H7 (cell line): ENCODE measurements around the gene ZNF93. TPM values are rescaled to one million over a fixed set of nuclear protein-coding genes. Genes with fewer than 3 reads are reported as not detected.
"Not testable (repeated sequence)": the region's sequence is repeated elsewhere in the genome, so short reads cannot be mapped to it uniquely, and the experiment has no call there.

ENCODE experiments used
- DNase-seq: peaks from one replicate; pipeline ENCODE4 v3.0.0; 2012
- H3K27me3 ChIP-seq: 2 replicates; pipeline ENCODE4 v1.6.0; 2011; ENCODE audit warnings: mild to moderate bottlenecking, low read length; ENCODE audit not compliant: control insufficient read depth, insufficient read depth
- H3K36me3 ChIP-seq: replicated peaks from 2 replicates; pipeline ENCODE4 v1.5.1; 2011; ENCODE audit warnings: low read length; ENCODE audit not compliant: control insufficient read depth, insufficient read depth
- H3K4me3 ChIP-seq: 2 replicates; pipeline ENCODE4 v1.5.1; 2011; ENCODE audit warnings: low read depth, mild to moderate bottlenecking, control low read depth, low read length, moderate library complexity; ENCODE audit not compliant: insufficient read depth
- total RNA-seq: library from RNA; depleted of rRNA; stranded (reverse); fragments of >200 nt; shearing (Covaris generic); gene quantifications from 2 replicates; pipeline ENCODE4 v1.2.3, GENCODE V29; 2014

ZNF93 gene
- total RNA-seq, 1 experiment from 2014 or later, result not detected

DNA sequence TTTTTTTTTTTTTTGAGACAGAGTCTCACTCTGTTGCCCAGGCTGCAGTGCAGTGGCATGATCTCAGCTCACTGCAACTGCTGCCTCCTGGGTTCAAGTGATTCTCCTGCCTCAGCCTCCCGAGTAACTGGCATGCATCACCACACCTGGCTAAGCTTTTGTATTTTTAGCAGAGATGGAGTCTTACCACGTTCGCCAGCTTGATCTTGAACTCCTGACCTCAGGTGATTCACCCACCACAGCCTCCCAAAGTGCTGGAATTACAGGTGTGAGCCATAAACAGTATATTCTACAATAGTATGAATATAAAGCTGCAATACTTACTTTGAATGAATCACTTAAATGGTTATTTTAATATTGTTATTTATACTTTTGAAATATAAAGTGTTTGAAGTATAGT, 6.8 kb downstream of the ZNF93 start:
- not testable (repeated sequence) for DNase-seq, H3K4me3 ChIP-seq, H3K36me3 ChIP-seq

DNA sequence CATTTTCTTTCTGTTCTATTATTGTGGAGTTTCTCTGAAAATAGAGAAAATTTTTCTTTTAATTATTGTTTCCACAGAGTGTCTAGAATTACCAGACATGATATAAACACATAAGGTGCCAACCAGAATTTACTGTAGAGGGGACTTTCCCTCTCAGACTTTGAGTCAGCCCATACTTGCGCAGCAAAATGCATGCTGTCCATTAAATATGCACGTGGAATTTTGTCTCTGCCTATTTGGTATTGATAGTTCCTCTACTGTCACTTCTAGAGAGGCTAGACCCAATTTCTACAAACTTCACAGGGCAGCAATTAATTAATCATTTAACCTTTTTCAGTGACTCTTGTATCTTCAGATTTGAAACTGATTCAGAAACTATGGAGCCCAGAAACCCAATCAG, 8.9 kb downstream of the ZNF93 start:
- H3K36me3 ChIP-seq, result peaks cover 4% of the 10 kb centered on the region
- no peak overlapping the region for H3K4me3 ChIP-seq
- no peak for DNase-seq
- H3K27me3 ChIP-seq, result no peaks in the 10 kb centered on the region

More for the DNA sequence above, 6.8 kb downstream of the ZNF93 start:
- H3K27me3 ChIP-seq, result not testable (repeated sequence)

DNA sequence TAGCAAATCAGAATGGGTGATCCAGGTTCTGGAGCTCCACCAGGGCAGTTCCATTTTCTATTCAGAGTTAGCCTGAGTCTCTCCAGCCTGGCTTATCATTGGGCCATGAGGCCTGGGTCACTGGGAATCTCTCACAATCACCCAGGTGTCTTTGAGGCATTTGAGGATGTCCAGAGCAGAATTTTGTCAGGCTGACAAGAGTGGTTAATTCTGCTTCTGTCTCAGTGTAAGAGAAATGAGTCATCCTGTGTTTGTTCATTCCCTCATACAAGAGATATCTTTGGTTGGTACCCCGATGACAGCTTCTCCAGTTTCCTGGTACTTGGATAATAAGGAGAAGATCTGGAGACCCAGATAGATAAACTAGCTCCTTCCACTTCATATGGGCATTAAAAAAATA, 10.4 kb downstream of the ZNF93 start:
- Histone ChIP-seq H3K4me3 (no peak overlapping the region), H3K27me3 (no peaks in the 10 kb centered on the region), H3K36me3 (peaks cover 5% of the 10 kb centered on the region)
- no peak for DNase-seq

DNA sequence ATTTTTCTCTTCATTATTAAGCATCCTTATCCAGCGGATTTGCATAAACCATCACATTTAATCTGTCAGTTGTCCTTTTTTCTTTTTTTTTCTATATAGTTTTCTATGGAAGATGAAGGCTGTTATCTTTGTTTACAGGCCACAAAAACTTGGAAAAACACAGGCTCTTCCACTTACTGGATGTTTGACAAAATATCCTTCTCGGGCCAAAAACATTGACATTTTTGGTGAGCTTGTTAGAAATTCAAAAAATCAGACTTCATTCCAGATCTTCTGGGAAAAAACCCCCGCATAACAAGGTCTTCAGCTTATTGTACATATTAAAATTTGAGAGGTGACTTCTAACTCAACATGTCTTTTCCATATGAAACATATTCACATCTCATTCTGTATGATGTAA, 13.8 kb downstream of the ZNF93 start:
- no peaks in the 10 kb centered on the region for H3K27me3 ChIP-seq
- H3K36me3 ChIP-seq, result peaks cover 6% of the 10 kb centered on the region
- no peak for DNase-seq
- H3K4me3 ChIP-seq, result no peak overlapping the region

DNA sequence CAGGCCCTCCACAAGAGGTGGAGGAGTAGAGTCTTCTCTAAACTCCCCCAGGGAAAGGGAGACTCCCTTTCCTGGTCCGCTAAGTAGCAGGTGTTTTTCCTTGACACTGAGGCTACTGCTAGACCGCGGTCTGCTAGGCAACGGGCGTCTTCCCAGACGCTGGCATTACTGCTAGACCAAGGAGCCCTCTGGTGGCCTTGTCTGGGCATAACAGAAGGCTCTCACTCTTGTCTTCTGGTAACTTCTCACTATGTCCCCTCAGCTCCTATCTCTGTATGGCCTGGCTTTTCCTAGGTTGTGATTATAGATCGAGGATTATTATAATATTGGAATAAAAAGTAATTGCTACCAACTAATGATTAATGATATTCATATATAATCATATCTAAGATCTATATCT, 29.7 kb downstream of the ZNF93 start:
- not testable (repeated sequence) for H3K4me3 ChIP-seq, DNase-seq, H3K27me3 ChIP-seq
- H3K36me3 ChIP-seq, result peaks cover 48% of the 10 kb centered on the region

DNA sequence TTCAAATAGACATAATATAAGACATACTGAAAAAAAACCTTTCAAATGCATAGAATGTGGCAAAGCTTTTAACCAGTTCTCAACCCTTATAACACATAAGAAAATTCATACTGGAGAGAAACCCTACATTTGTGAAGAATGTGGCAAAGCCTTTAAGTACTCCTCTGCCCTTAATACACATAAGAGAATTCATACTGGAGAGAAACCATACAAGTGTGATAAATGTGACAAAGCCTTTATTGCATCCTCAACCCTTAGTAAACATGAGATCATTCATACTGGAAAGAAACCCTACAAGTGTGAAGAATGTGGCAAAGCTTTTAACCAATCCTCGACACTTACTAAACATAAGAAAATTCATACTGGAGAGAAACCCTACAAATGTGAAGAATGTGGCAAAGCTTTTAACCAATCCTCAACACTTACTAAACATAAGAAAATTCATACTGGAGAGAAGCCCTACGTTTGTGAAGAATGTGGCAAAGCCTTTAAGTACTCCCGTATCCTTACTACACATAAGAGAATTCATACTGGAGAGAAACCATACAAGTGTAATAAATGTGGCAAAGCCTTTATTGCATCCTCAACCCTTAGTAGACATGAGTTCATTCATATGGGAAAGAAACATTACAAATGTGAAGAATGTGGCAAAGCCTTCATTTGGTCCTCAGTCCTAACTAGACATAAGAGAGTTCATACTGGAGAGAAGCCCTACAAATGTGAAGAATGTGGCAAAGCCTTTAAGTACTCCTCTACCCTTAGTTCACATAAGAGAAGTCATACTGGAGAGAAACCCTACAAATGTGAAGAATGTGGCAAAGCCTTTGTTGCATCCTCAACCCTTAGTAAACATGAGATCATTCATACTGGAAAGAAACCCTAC, 32.9 kb downstream of the ZNF93 start:
- not testable (repeated sequence) for H3K27me3 ChIP-seq, DNase-seq, H3K4me3 ChIP-seq
- peaks cover 34% of the 10 kb centered on the region for H3K36me3 ChIP-seq

DNA sequence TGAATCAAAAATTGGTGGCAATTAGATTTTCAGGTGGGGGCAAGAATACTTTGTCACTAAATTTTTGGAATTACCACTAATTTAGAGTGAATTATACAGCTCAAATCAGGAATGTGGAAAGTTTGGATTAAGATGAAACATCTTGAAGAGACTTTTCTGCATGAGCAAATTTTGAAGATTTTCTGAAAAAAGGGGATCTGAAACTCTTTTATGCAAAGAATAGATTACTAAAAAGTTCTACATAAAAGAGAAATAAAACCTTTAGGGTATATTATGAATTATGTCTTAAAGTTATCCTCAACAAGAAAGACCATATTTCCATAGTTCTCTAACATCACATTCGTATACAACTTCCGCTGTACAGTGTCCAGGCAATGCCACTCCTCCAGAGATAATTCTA, 36.7 kb downstream of the ZNF93 start:
- no peak for DNase-seq
- Histone ChIP-seq H3K4me3 (no peak overlapping the region), H3K27me3 (no peaks in the 10 kb centered on the region), H3K36me3 (peaks cover 21% of the 10 kb centered on the region)

DNA sequence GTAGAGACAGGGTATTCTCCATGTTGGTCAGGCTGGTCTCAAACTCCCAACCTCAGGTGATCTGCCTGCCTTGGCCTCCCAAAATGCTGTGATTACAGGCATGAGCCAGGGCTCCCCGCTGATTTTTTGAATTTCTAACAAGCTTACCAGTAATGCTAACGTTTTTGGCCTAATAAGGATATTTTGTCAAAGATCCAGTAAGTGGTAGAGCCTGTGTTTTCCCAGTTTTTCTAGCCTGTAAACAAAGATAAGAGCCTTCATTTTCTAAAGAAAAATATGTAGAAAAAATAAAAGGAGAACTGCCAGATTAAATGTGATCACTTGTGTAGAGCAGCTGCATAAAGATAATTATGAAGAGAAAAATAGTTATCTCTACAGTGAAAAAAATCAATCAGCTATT, 37.7 kb downstream of the ZNF93 start:
- H3K36me3 ChIP-seq, result peaks cover 15% of the 10 kb centered on the region
- DNase-seq, result no peak
- no peak overlapping the region for H3K4me3 ChIP-seq
- H3K27me3 ChIP-seq, result no peaks in the 10 kb centered on the region

DNA sequence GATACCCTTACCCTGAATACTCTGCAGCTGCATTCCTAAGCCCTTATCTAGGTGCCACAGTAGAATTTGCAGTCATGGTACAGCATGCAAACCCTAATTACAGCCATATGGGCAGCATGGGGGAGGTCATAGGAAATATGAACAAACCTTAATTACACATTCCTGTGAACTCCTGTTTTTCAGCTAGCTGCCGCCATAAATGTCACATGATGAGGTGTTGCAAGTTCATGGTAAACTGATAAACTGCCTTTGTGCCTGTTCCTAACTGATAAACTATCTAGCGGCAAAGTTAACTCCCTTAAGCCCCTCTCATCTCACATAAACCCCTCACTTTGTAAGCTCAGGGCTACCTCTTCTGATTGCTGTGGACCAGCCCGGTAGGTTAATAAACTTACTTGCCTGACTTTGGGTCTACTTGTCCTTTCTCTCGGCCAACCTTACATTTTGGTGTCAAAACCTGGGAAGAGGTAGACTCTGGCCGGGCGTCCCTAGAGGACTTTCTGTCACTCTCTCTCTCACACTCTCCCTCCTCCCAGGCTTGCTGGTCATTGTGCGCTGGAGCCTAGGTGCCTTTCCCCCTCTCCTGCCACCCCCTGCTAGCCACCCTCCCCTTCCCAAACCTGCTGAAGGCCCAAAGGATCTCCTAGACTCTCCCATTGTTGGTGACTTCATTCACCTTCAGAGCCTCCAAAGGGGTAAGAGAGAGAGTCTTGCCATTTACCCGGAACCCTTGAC, 43.3 kb downstream of the ZNF93 start:
- Histone ChIP-seq H3K36me3 (no peaks in the 10 kb centered on the region), H3K4me3 (no peak overlapping the region), H3K27me3 (no peaks in the 10 kb centered on the region)
- no peak for DNase-seq

DNA sequence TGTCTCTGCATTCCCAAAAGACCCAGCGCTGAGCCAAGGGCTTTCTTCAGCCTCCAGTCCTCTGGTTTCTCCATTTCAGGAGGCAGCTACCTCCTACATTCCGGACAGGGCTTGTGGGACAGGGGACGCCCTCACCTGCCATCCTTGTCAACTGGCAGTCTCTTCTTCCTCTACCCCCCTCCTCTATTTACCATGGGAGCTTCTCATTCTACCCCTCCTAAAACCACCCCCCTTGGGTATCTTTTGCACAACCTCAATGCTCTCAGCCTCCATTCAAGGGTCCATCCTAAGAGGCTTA, 43.8 kb downstream of the ZNF93 start:
- Histone ChIP-seq H3K36me3 (no peaks in the 10 kb centered on the region), H3K4me3 (no peak overlapping the region), H3K27me3 (no peaks in the 10 kb centered on the region)
- DNase-seq, result no peak

DNA sequence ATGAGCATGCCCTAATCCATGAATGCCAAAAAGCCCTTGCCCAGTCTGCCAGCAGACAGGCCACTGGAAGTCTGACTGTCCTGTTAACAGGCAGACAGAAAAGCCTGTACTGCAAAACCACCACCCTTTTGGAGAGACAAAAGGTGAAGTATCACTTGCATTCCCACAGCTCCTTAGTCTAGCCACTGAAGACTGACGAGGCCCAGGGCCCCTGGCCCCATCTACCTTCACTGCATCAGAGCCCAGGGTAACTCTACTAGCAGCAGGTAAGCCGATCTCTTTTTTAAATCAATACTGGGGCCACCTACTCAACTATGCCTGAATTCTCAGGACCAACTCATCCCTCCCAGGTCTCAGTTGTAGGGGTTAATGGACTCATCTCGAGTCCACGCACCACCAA, 45.5 kb downstream of the ZNF93 start:
- no peak for DNase-seq
- Histone ChIP-seq H3K27me3 (no peaks in the 10 kb centered on the region), H3K36me3 (no peaks in the 10 kb centered on the region), H3K4me3 (no peak overlapping the region)

DNA sequence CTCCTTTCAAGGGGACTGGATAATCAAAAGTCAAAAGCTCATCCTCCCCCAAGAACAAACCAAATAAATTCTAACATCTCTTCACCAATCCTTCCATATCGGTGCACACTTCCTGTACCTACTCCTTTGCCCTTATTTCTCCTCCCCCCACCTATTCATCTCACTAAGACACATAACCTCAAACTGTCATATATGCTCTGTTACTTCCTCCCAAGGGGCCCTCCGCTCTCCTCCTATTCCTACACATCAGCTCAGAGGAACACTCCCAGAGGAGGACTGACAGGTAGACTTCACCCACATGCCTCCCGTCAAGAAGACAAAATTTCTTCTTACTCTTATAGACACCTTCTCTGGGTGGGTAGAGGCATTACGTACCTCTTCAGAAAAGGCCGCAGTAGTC, 48.1 kb downstream of the ZNF93 start:
- Histone ChIP-seq H3K4me3 (no peak overlapping the region), H3K27me3 (no peaks in the 10 kb centered on the region), H3K36me3 (no peaks in the 10 kb centered on the region)
- no peak for DNase-seq

DNA sequence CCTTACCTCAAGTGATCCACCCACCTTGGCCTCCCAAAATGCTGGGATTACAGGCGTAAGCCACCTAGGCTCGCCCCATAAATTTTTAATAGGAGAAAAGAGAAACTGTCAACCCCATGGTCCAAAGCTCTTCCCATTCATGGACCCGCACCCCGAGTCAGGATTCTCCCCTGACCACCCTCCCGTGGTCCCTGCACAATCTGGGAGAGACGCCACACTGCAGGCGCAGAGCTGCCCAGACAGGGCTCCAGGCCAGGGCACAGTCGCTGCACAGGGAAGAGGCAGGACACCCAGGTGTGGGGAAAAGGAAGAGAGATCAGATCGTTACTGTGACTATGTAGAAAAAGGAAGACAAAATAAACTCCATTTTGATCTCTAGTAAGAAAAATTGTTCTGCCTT, 54.5 kb downstream of the ZNF93 start:
- Histone ChIP-seq H3K36me3 (no peaks in the 10 kb centered on the region), H3K27me3 (no peaks in the 10 kb centered on the region), H3K4me3 (no peak overlapping the region)
- no peak for DNase-seq

DNA sequence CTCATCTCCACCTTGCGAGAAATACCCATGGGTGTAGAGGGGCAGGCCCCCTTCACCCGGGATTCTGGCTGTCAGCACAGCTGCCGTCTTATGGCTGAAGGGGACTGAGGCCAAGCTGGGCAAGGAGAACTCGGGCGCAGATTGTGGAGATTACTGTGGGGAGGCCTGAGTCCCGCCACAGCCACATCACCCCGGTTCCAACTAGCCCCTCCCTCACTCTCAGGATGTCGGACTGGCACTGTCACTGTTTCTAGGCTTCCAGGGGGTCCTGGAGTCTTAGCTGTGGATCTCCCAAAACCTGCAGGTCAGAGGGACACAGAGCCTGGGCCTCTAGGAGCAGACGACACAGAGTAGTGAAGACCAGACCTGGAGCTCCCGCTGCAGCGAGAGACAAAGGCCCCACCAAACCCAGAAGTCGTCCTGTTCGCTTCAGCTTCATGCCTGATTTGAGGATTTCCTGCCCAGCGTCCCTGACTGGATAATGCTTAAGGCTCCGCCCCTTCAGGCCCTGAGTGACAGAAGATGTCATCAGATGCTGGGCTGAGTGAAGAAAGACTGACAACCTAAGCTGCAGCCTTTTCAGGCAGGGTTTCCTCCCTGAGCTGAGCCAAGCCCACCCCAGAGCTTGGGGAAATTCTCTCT, 55.8 kb downstream of the ZNF93 start:
- no peaks in the 10 kb centered on the region for H3K27me3 ChIP-seq
- no peaks in the 10 kb centered on the region for H3K36me3 ChIP-seq
- peak; percentile 73 for DNase-seq
- peak overlapping the region; percentile 10; the same call in 1 of the 2 replicates for H3K4me3 ChIP-seq

DNA sequence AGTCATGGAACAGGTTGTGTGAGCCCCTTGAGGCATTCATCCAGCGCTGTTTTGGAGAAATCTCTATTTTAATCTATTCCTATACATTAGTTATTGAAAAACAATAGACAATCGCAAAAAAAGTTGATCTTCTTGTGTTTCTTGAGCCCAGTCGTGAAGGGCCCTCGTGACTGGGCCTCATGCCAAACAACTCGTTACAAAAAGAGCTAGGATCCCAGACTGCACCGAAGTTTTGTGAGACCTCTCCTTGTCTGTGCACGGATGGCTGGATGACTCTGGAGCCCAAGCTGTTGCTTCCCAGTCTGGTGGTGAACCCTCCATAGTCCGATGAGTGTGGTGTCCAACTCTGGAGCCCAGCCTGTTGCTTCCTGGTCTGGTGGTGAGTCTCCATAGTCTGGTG, 57.0 kb downstream of the ZNF93 start:
- not testable (repeated sequence) for DNase-seq, H3K27me3 ChIP-seq

More for the DNA sequence above, 57.0 kb downstream of the ZNF93 start:
- H3K36me3 ChIP-seq, H3K4me3 ChIP-seq: not testable (repeated sequence)
